HepG2 (cell line): ENCODE measurements around the gene TAPBP. TPM values are rescaled to one million over a fixed set of nuclear protein-coding genes. Genes with fewer than 3 reads are reported as not detected.
A peak's percentile ranks its signal among the peaks of the same experiment; 100 is the strongest.

ENCODE experiments used
- E2F5 ChIP-seq: sonication (generic); formaldehyde crosslinking; conservative IDR thresholded peaks from 2 replicates; pipeline ENCODE4 v1.4.0; 2020; ENCODE audit warnings: missing genetic modification reagents
- EP300 ChIP-seq, 3 experiments: sonication (generic) in 1 of 3; formaldehyde crosslinking in 1 of 3; IDR thresholded peaks; 2 replicates each; pipeline versions ENCODE4 v1.5.1 to v1.6.1; 2011 to 2020; ENCODE audit warnings: low read depth in 2 of 3, low read length in 2 of 3, borderline replicate concordance in 1 of 3, improper control_type of control experiment in 1 of 3, mild to moderate bottlenecking in 1 of 3, missing genetic modification reagents in 1 of 3, moderate library complexity in 1 of 3
- FOSL1 ChIP-seq: sonication (generic); formaldehyde crosslinking; IDR thresholded peaks from 2 replicates; pipeline ENCODE4 v1.9.0; 2021; ENCODE audit warnings: missing genetic modification reagents, borderline replicate concordance
- GATAD2A ChIP-seq: IDR thresholded peaks from 2 replicates; pipeline ENCODE4 v1.6.1; 2016
- HDAC2 ChIP-seq: sonication (generic); formaldehyde crosslinking; IDR thresholded peaks from 2 replicates; pipeline ENCODE4 v1.4.0; 2020; ENCODE audit warnings: missing genetic modification reagents
- HIVEP1 ChIP-seq: sonication (generic); formaldehyde crosslinking; IDR thresholded peaks from 2 replicates; pipeline ENCODE4 v1.4.0; 2020; ENCODE audit warnings: mild to moderate bottlenecking, missing genetic modification reagents
- JUNB ChIP-seq: sonication (generic); formaldehyde crosslinking; IDR thresholded peaks from 2 replicates; pipeline ENCODE4 v1.8.0; 2022; ENCODE audit warnings: missing genetic modification reagents, mild to moderate bottlenecking, borderline replicate concordance
- POLR2G ChIP-seq: fragments of 200-400 bp; formaldehyde crosslinking; IDR thresholded peaks from 2 replicates; pipeline ENCODE4 v1.6.1; 2018; ENCODE audit warnings: mild to moderate bottlenecking, low read depth, low read length, moderate library complexity
- PTBP1 ChIP-seq: fragments of 200-400 bp; formaldehyde crosslinking; IDR thresholded peaks from 2 replicates; pipeline ENCODE4 v1.6.1; 2018; ENCODE audit warnings: low read length, low read depth; ENCODE audit not compliant: poor library complexity, severe bottlenecking
- SMARCE1 ChIP-seq: fragments of 450-650 bp; IDR thresholded peaks from 2 replicates; pipeline ENCODE4 v1.6.1; 2017; ENCODE audit warnings: borderline replicate concordance
- SP1 ChIP-seq, 2 experiments: fragments of 450-650 bp in 1 of 2; sonication (generic) in 1 of 2; formaldehyde crosslinking in 1 of 2; IDR thresholded peaks; 2 replicates each; pipeline versions ENCODE4 v1.4.0 to v1.6.1; 2016 to 2020; ENCODE audit warnings: missing genetic modification reagents in 1 of 2
- TBP ChIP-seq: sonication (generic); formaldehyde crosslinking; IDR thresholded peaks from 2 replicates; pipeline ENCODE4 v1.5.0; 2020; ENCODE audit warnings: missing genetic modification reagents
- THAP11 ChIP-seq: IDR thresholded peaks from 2 replicates; pipeline ENCODE4 v1.6.1; 2016; ENCODE audit warnings: missing biosample characterization, missing genetic modification reagents
- U2AF1 ChIP-seq: fragments of 200-400 bp; formaldehyde crosslinking; optimal IDR thresholded peaks from 2 replicates; pipeline ENCODE3; 2017; ENCODE audit warnings: mild to moderate bottlenecking, low read depth, low read length
- ZBTB37 ChIP-seq: sonication (generic); formaldehyde crosslinking; IDR thresholded peaks from 2 replicates; pipeline ENCODE4 v1.4.0; 2020; ENCODE audit warnings: mild to moderate bottlenecking, missing genetic modification reagents
- ZNF264 ChIP-seq: sonication (generic); formaldehyde crosslinking; IDR thresholded peaks from 2 replicates; pipeline ENCODE4 v1.4.0; 2020; ENCODE audit warnings: missing genetic modification reagents
- ZNF276 ChIP-seq: sonication (generic); formaldehyde crosslinking; IDR thresholded peaks from 2 replicates; pipeline ENCODE4 v1.4.0; 2020; ENCODE audit warnings: mild to moderate bottlenecking, low read depth, missing genetic modification reagents
- ZNF569 ChIP-seq: sonication (generic); formaldehyde crosslinking; IDR thresholded peaks from 2 replicates; pipeline ENCODE4 v1.5.0; 2020; ENCODE audit warnings: mild to moderate bottlenecking, missing genetic modification reagents, moderate library complexity, borderline replicate concordance
- ZNF580 ChIP-seq: IDR thresholded peaks from 2 replicates; pipeline ENCODE4 v1.6.1; 2016; ENCODE audit warnings: low read depth, borderline replicate concordance
- ZNF589 ChIP-seq: sonication (generic); formaldehyde crosslinking; conservative IDR thresholded peaks from 2 replicates; pipeline ENCODE4 v1.8.0; 2022; ENCODE audit warnings: mild to moderate bottlenecking, moderate library complexity, missing genetic modification reagents
- ZNF691 ChIP-seq: sonication (generic); formaldehyde crosslinking; IDR thresholded peaks from 2 replicates; pipeline ENCODE4 v1.4.0; 2020; ENCODE audit warnings: missing genetic modification reagents, low read depth, mild to moderate bottlenecking, borderline replicate concordance
- ZNF720 ChIP-seq: sonication (generic); formaldehyde crosslinking; IDR thresholded peaks from 2 replicates; pipeline ENCODE4 v1.4.0; 2020; ENCODE audit warnings: missing genetic modification reagents
- ZNF850 ChIP-seq: sonication (generic); formaldehyde crosslinking; conservative IDR thresholded peaks from 2 replicates; pipeline ENCODE4 v1.9.0; 2021; ENCODE audit warnings: mild to moderate bottlenecking, missing genetic modification reagents
- polyA plus RNA-seq, 8 experiments: library from polyadenylated mRNA; depleted of rRNA in 3 of 8; stranded (reverse) in 7 of 8; unstranded in 1 of 8; fragments of >200 nt; fragmentation: Illumina TruSeq in 4 of 8; extraction: Trizol in 4 of 8; gene quantifications; 2 replicates each; pipeline versions ENCODE4 v1.2.1 to v1.2.3, GENCODE V29; 2011 to 2016; ENCODE audit warnings: low read depth in 4 of 8, missing spikeins in 1 of 8, mixed read lengths in 1 of 8; ENCODE audit not compliant: insufficient read depth in 1 of 8
- total RNA-seq, 5 experiments: library from RNA; depleted of rRNA; stranded (reverse); fragments of >200 nt; fragmentation: Illumina TruSeq; extraction: Trizol; gene quantifications; 2 replicates each; pipeline ENCODE4 v1.2.3, GENCODE V29; 2016; ENCODE audit warnings: low read depth in 1 of 5

TAPBP gene
- total and polyA plus RNA-seq, 2 of the 13 experiments (the other 11 are each of a cell fraction or from before 2014, with no cell fraction given) = 27.4 to 32.3 TPM

GRCh38 chr6:33271468-33272274, 42.2 kb downstream of the TAPBP start, which contains the start of the genes RPS18 and VPS52 (continued):
- TF ChIP-seq ZNF276 (CRISPR knock-in tag) (no peak; the same call in none of the 2 replicates), ZNF691 (peak; percentile 61; the same call in 1 of the 2 replicates), TBP (CRISPR knock-in tag) (no peak), POLR2G (peak; percentile 100), ZNF589 (no peak), HDAC2 (peak; percentile 73), ZBTB37 (CRISPR knock-in tag) (0 out of 2 replicates have a peak, but pooled peaks have one; percentile 74), U2AF1 (peak; percentile 91), FOSL1 (CRISPR knock-in tag) (no peak), ZNF720 (CRISPR knock-in tag) (no peak), EP300 (IDR thresholded peaks at IDR 0.05; ENCODE audit: low read depth in 2 of 2, low read length in 2 of 2) (peak in 1 of 2 experiments; percentile 10; a peak in 1 of 4 replicates), EP300 (CRISPR knock-in tag; IDR thresholded peaks at IDR 0.05; ENCODE audit: borderline replicate concordance) (peak; percentile 35; the same call in 1 of the 2 replicates), ZNF580 (CRISPR knock-in tag) (peak; percentile 94), SMARCE1 (no peak), E2F5 (CRISPR knock-in tag) (no peak; the same call in 1 of the 2 replicates), SP1 (IDR thresholded peaks at IDR 0.05) (no peak), SP1 (CRISPR knock-in tag; IDR thresholded peaks at IDR 0.05) (0 out of 2 replicates have a peak, but pooled peaks have one; percentile 79), JUNB (CRISPR knock-in tag) (no peak), THAP11 (CRISPR knock-in tag) (peak; percentile 97), GATAD2A (CRISPR knock-in tag) (peak; percentile 68), ZNF569 (CRISPR knock-in tag) (no peak; the same call in 1 of the 2 replicates), ZNF850 (no peak), PTBP1 (no peak), HIVEP1 (CRISPR knock-in tag) (no peak; the same call in none of the 2 replicates), ZNF264 (CRISPR knock-in tag) (peak; percentile 81)
